HG02571 (cell line): ENCODE measurements around the gene DNAH8.

Source experiments
- ATAC-seq: cut with Tn5 transposase; IDR thresholded peaks from one replicate; pipeline ENCODE4 v1.9.1; 2021; ENCODE audit warnings: mild to moderate bottlenecking, moderate library complexity; ENCODE audit not compliant: unreplicated experiment

The DNAH8 gene, protein sequence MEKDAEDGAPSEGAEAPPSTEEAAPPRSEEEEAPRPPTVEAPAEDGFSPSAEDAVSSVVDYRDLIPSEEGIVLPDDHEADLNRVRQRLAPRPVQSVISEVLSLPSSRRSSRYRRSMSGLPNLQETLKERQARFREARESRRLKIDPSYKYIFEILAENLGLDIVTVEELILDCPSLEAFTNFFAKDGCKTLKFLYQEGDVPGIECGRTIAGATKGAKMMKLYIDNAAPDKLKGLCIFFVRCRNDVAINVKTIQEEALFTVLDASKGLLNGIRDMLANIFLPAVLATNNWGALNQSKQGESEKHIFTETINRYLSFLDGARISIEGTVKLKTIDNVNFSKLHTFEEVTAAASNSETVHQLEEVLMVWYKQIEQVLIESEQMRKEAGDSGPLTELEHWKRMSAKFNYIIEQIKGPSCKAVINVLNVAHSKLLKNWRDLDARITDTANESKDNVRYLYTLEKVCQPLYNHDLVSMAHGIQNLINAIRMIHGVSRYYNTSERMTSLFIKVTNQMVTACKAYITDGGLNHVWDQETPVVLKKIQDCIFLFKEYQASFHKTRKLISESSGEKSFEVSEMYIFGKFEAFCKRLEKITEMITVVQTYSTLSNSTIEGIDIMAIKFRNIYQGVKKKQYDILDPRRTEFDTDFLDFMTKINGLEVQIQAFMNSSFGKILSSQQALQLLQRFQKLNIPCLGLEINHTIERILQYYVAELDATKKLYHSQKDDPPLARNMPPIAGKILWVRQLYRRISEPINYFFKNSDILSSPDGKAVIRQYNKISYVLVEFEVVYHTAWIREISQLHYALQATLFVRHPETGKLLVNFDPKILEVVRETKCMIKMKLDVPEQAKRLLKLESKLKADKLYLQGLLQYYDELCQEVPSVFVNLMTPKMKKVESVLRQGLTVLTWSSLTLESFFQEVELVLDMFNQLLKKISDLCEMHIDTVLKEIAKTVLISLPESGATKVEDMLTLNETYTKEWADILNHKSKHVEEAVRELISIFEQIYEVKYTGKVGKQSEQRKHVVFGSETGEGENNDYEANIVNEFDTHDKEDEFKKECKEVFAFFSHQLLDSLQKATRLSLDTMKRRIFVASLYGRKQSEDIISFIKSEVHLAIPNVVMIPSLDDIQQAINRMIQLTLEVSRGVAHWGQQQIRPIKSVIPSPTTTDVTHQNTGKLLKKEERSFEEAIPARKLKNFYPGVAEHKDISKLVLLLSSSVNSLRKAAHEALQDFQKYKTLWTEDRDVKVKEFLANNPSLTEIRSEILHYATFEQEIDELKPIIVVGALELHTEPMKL (N-terminal part only)

GRCh38 chr6:38715016-38715689, at the start of gene DNAH8:
DNAH8 (plus strand) TSS chr6:38715311; CDS start chr6:38722810, 7,499 bp downstream.
- ATAC-seq: no peak

- ATAC-seq: peak; percentile 72
Measured at GRCh38 chr6:38671885-38672467, 43.1 kb upstream of the DNAH8 start.

DNA sequence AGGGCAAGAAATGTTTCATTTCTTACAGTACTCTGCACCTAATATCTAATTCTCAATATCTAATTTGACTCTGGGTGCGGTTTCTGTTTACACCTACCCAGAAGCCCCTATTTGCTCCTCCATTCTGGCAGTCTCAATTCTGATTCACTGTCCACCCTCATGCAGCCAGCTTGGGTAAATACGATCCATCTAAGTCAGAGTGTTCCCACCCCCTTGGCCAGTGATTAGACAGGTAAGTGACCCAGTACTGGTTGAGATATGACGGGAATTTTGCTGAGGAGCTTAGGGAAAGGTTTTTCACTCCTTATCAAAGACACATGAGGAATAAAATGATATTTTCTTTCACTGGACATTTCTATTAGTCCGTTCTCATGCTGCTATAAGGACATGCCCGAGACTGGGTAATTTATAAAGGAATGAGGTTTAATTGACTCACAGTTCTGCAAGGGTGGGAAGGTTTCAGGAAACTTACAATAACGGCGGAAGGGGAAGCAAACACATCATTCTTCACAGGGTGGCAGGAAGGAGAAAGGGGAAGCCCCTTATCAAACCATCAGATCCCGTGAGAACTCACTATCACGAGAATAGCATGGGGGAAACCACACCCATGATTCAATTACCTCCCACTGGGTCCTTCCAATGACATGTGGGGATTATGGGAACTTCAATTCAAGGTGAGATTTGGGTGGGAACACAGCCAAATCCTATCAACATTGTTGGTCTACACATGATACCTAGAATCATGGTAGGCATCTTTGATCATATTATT, 41.5 kb upstream of the DNAH8 start:
- ATAC-seq: no peak

DNA sequence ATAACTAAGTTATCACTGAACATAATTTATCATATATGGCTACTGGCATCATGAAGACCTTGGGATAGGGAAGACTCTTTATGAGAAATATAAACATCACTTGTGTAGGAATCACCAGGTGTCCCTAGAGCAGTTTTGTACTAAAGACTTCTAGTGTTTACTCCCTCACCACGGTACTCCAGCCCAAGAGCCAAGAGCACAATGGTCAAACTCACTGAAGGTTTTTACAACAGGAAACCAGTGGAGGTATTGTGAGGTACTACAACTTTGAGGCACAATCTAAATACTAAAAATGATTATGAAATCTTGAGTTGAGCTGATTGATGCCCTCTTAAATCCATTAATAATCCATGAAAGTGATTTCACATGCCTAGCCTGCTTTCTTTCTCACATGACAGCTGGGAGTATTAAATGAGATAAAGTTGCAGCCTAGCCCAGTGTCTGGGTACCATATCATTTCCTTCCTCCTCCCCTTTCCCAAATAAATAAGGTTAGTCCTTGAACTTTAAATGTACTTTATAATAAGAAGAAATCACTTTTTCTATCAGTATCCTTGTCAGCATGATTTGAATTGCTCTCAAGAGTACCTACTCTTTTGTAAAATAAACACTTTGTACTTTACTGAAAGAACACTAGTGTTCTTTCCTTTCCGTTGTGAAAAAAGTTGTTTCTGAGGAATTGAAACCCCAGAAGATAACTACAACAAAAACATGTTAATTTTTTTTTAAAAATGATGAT, 38.7 kb upstream of the DNAH8 start:
- no peak for ATAC-seq

- no peak for ATAC-seq
Measured at GRCh38 chr6:38676974-38677544, 38.1 kb upstream of the DNAH8 start.

DNA sequence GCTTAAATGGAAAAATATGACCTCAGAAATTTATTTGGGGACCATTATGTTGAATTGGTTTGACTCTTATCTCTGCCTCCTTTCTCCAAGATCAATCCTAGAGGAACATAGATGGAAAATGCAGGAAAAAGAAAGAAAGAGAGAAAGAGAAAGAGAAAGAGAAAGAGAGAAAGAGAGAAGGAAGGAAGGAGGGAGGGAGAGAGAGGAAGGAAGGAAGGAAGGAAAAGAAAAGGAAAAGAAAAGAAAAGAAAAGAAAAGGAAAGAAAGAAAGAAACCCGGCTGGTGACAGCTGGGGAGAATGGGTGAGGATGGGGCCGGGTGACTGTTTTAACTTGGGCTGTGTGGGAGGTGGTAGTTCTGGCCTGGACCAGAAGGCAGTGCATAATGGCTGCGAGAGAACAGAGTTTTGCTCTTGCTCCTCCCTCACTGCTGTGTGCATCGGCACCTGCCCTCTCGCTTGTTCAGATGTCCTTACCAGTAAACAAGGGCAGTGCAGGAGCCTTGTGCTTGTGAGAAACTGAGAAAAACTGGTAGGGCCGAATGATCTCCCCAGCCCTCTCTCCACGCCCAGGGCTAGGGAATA, 36.8 kb upstream of the DNAH8 start:
- peak; percentile 46 for ATAC-seq

DNA sequence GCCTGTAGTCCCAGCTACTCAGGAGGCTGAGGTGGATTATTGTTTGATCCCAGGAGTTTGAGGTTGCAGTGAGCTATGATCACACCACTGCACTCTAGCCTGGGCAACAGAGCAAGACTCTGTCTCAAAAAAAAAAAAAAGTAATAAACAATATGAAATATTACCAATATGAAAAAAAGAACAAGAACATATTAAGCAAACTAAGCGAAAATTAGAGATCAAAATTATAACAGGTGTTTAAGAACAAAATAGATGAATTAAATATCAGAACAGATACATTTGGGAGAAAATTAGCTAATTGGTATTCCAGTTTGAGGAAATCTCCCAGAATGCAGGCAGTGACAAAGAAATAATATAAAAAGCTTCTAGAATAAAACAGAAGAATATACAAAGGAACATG, 35.4 kb upstream of the DNAH8 start:
- no peak for ATAC-seq

DNA sequence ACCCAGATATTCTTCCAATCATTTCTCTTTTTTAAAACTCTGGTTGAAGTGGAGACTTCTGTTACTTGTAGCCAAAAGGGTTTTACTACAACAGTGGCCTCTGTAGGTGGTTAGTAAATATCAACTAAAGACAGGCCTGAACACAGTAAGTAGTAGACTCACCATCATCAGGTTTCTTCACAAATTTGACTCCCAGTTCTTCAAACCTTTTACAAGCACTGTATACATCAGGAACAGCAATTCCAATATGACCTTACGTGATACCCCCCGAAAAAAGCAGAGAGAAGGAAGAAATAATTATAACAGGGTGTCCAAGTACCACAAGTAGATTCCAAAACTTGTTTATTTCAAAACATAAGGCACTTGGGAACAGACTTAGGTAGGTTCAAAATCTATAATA, 33.3 kb upstream of the DNAH8 start:
- no peak for ATAC-seq

DNA sequence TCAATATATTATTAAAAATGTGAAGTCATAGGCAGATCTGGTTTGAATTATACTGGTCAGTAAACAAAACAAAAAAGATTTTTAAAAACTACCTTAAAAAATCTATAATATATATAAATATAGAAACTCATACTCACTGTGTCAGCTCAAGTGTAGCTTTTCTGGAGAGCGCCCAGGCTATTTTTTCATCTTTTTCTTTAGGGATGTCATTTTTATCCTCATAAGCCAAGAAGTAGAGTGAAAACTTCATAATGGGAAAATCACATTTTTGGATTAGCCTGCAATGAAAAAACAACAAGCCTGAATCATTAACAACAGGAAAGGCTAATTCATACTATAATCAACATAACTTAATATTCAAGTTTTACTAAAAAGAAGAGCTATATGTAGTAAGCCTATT, 30.9 kb upstream of the DNAH8 start:
- no peak for ATAC-seq

- no peak for ATAC-seq
Measured at GRCh38 chr6:38684904-38685303, 30.2 kb upstream of the DNAH8 start.

- no peak for ATAC-seq
Measured at GRCh38 chr6:38686270-38687042, 28.7 kb upstream of the DNAH8 start.

GRCh38 chr6:38687043-38687353, 28.1 kb upstream of the DNAH8 start:
- ATAC-seq: no peak

DNA sequence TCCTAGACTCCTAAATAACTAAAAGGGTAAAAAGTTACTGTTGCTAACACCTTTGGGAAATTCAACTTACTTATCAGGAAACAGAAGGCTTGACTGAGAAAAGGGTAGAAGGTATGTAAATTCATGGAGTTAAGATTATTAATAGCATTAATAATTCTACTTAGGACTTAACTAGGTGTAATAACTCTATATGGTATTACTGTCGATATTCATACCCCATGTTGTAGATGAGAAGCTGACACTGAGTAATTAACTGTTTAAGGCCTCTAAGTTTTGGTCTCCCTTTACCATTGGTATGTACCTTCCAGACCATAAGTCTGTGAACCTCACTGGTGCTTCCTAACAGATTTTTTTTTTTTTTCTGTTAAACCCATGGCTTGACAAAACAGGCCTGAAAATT, 27.6 kb upstream of the DNAH8 start:
- ATAC-seq: no peak

DNA sequence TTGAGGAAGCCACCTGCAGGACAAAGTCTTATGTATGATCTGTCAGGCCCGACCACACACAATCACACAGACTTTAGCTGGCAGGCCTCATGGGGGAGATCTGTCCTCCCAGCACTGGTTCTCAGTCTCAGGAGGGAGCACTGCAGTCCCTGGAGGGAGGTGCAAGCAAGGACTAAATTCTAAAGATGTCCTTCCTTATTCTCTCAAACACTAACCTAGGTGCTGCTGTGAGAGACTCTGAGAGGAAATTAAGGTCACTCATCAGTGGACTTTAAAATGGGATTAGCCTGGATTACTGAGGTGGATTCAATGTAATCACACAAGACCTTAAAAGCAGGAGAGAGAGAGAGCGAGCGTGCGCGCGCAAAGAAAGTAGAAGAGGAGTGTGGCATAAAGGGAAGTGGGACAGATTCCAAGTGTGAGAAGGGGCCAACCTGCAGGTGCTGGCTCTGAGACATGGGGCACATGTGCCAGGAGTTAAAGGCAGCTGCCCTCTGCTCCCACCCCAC, 26.5 kb upstream of the DNAH8 start:
- ATAC-seq: no peak

GRCh38 chr6:38695227-38695900, 19.7 kb upstream of the DNAH8 start:
- ATAC-seq: no peak

DNA sequence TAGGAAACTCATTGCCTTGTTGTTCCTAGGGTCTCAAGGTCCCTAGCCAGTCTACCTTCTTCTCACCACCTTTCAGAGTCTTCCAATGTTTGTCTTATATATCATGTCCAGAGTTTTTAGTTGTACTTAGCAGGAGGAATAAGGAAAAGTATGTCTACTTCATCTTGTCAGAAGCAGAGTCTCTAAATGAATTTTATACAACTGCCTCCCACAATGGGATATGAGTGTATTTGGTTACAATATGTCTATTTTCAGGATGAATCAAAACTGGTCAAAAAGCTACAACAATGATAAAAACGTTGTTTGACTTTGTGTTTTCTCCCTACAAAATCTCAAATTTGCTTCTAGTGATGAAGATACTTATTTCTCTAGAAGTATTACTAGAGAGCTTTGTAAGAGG, 19.2 kb upstream of the DNAH8 start:
- ATAC-seq: no peak

DNA sequence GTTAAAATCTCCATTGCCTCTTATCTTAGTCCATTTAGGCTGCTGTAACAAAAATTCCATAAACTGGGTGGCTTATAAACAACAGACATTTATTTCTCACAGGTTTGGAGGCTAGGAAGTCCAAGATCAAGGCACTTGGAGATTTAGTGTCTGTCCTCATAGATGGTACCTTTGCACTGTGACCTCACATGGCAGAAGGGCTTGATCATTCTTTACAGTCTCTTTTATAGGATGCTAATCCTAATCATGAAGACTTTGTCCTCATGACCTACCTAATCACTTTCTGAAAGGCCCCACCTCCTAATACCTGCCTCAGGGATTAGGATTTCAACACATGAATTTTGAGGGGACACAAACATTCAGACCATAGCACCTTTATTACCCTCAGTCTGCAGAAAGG, 18.8 kb upstream of the DNAH8 start:
- no peak for ATAC-seq
